GM21619 (cell line): ENCODE data around the gene XRCC2.
A peak's percentile ranks its signal among the peaks of the same experiment; 100 is the strongest.
"Not testable (repeated sequence)": the region's sequence is repeated elsewhere in the genome, so short reads cannot be mapped to it uniquely, and the experiment has no call there.

ENCODE experiments used
- ATAC-seq: cut with Tn5 transposase; IDR thresholded peaks from one replicate; pipeline ENCODE4 v1.9.1; 2021; ENCODE audit not compliant: unreplicated experiment

XRCC2 gene

GRCh38 chr7:152675759-152676636, at the start of gene XRCC2:
XRCC2 (minus strand) TSS chr7:152676141; CDS start chr7:152676079, 62 bp downstream.
- ATAC-seq = peak; percentile 90

- no peak for ATAC-seq
These were observed 47.4 kb upstream of the XRCC2 start for GRCh38 chr7:152723364-152723763.

- not testable (repeated sequence) for ATAC-seq
These were observed 36.6 kb upstream of the XRCC2 start for GRCh38 chr7:152712412-152713042.

GRCh38 chr7:152711444-152711944, 35.6 kb upstream of the XRCC2 start:
- no peak for ATAC-seq

GRCh38 chr7:152710153-152710442, 34.2 kb upstream of the XRCC2 start:
- ATAC-seq = no peak

GRCh38 chr7:152709287-152710152, 33.6 kb upstream of the XRCC2 start:
- no peak for ATAC-seq

GRCh38 chr7:152704796-152705384, 28.9 kb upstream of the XRCC2 start:
- ATAC-seq = no peak

- ATAC-seq = no peak
These were observed 23.1 kb upstream of the XRCC2 start for GRCh38 chr7:152699079-152699478.

GRCh38 chr7:152697268-152697974, 21.5 kb upstream of the XRCC2 start:
- ATAC-seq = not testable (repeated sequence)

- not testable (repeated sequence) for ATAC-seq
These were observed 16.3 kb upstream of the XRCC2 start for GRCh38 chr7:152692196-152692595.

- ATAC-seq = no peak
These were observed 7.4 kb upstream of the XRCC2 start for GRCh38 chr7:152683297-152683696.

- ATAC-seq = no peak
These were observed 2.1 kb upstream of the XRCC2 start for GRCh38 chr7:152677808-152678670.

- ATAC-seq = no peak
These were observed 832 bp downstream of the XRCC2 start for GRCh38 chr7:152674860-152675758.

- no peak for ATAC-seq
These were observed 2.0 kb downstream of the XRCC2 start for GRCh38 chr7:152673897-152674296.

- ATAC-seq = no peak
These were observed 3.3 kb downstream of the XRCC2 start for GRCh38 chr7:152672626-152673025.

GRCh38 chr7:152669758-152670157, 6.2 kb downstream of the XRCC2 start:
- no peak for ATAC-seq

GRCh38 chr7:152668975-152669374, 7.0 kb downstream of the XRCC2 start:
- no peak for ATAC-seq

GRCh38 chr7:152667958-152668357, 8.0 kb downstream of the XRCC2 start:
- ATAC-seq = peak; percentile 55
